GM23248 (cell line): ENCODE results near the gene C1orf21.

Experiments
- EZH2 ChIP-seq: fragments of 200-600 bp; sonication (generic); IDR thresholded peaks from 2 replicates; pipeline ENCODE4 v1.6.1; 2018; ENCODE audit warnings: antibody characterized with exemption, mild to moderate bottlenecking; ENCODE audit not compliant: insufficient read depth, poor library complexity, severe bottlenecking
- EZH2phosphoT487 ChIP-seq: fragments of 200-600 bp; sonication (generic); IDR thresholded peaks from 2 replicates; pipeline ENCODE4 v1.6.1; 2018; ENCODE audit warnings: antibody characterized with exemption, moderate library complexity, mild to moderate bottlenecking, low read depth; ENCODE audit not compliant: insufficient read depth

DNA sequence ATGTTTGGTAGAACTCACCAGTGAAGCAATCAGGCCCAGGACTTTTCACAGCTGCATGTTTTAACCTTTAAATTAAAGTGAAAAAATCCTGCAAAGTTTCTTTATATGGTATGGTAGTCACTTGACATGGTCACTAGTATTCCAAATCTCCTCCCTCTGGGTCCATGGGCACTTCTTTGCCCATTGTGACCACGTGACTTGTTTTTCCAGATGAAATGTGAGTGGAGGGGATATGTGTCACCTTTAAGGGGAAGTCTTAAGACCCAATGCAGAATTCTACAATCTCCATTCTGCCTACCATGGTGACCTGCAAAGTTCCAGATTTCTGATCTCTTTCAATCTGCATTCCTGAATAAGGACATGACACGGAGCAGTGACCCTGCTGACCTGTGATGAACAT, 152.8 kb downstream of the C1orf21 start:
- TF ChIP-seq EZH2 (no peak), EZH2phosphoT487 (no peak)
